NCI-H1092 (cell line): ENCODE results near the gene ZBTB20.

ENCODE experiments used
- DNase-seq: peaks from one replicate; lab custom pipeline; 2025; lab: John Stamatoyannopoulos, UW

Gene ZBTB20

GRCh38 chr3:114571363-114571762, 575.7 kb downstream of the ZBTB20 start:
- DNase-seq, result no peak

- DNase-seq, result no peak
Observed at GRCh38 chr3:114569186-114569585, 577.9 kb downstream of the ZBTB20 start.

GRCh38 chr3:114567771-114568170, 579.3 kb downstream of the ZBTB20 start:
- no peak for DNase-seq

- DNase-seq, result no peak
Observed at GRCh38 chr3:114566767-114567166, 580.3 kb downstream of the ZBTB20 start.

GRCh38 chr3:114566162-114566755, 580.8 kb downstream of the ZBTB20 start:
- DNase-seq, result no peak

GRCh38 chr3:114565216-114565615, 581.9 kb downstream of the ZBTB20 start:
- no peak for DNase-seq

- no peak for DNase-seq
Observed at GRCh38 chr3:114563720-114564119, 583.4 kb downstream of the ZBTB20 start.

GRCh38 chr3:114562557-114562956, 584.5 kb downstream of the ZBTB20 start:
- DNase-seq, result no peak

- no peak for DNase-seq
Observed at GRCh38 chr3:114558271-114558670, 588.8 kb downstream of the ZBTB20 start.

DNA sequence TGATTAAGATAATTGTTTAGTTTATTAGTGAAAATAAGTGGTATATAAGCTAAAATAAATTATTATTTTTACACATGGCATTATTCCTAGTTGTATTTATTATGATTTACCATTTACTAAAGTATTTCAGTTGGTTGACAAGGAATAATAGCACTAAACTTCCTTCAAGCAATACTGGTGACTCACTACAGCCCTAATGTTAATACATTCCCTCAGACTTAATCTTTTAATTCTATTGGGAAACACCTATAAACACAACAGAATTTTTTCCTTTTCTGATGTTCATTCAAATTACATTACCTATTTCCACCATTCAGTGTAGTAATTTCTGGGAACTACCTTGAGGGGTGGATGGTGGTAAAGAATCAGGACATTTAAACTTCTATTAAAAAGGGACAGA, 589.3 kb downstream of the ZBTB20 start:
- no peak for DNase-seq

- no peak for DNase-seq
Observed at GRCh38 chr3:114556657-114557213, 590.4 kb downstream of the ZBTB20 start.

DNA sequence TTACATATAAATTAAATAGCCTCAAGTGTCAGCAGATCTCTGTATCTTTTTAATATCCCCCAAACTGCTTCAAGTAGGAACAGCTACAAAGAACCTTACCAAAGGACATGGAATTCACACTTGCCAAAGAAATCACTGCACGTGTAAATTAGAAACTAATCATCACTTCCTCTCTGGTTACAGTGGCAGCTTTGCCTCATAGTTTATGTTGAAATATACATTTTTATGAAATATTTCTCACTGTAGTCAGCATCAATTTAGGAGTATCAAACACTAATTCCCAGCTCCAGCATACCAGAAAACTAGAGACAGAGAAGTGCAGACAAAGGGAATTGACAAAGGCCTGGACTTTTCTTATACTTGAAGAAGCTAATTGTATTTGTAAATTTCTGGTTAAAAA, 592.4 kb downstream of the ZBTB20 start:
- DNase-seq, result no peak

DNA sequence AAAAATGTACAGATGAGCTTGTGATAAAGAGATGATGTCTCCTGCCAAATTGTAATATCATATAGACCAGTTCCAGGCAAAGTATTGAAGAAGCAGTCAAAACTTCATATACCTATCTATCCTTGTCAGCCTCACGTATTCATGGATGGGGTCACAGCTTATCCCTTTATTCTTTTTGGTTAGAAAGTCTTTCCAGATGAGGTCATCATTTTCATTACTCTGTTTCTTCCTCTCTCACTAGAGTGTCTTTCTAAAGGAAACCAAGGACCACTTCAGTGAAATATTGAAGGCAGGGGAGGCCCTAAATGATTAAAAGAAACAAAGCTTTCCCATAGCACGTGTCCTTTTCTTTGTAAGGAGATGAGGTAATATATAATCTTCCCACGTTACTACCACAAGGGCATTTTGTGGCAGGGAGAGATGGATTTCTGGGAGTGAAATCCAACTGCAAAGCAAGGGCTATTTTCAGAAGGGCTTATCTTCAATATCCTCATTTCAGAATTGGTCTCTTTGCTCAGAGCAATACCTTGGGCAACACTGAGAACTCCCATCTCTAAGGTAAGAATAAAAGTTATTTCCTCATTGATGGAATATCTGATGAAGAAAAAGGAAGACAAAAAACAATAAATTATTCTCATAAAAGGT, 593.0 kb downstream of the ZBTB20 start:
- DNase-seq, result no peak

DNA sequence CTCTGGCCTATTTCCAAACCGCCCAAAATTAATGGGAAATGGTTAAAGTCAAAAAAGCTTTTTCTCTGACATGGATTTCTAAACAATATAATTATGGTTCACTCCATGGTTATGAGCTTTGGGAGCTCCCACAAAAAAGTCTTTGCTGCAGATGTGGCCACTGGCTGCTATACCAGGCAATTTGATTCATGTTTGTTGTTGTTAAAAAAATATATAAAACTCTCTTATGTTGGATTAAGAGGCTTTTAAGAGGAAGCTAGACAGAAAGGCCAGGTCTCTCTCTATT, 594.6 kb downstream of the ZBTB20 start:
- no peak for DNase-seq

DNA sequence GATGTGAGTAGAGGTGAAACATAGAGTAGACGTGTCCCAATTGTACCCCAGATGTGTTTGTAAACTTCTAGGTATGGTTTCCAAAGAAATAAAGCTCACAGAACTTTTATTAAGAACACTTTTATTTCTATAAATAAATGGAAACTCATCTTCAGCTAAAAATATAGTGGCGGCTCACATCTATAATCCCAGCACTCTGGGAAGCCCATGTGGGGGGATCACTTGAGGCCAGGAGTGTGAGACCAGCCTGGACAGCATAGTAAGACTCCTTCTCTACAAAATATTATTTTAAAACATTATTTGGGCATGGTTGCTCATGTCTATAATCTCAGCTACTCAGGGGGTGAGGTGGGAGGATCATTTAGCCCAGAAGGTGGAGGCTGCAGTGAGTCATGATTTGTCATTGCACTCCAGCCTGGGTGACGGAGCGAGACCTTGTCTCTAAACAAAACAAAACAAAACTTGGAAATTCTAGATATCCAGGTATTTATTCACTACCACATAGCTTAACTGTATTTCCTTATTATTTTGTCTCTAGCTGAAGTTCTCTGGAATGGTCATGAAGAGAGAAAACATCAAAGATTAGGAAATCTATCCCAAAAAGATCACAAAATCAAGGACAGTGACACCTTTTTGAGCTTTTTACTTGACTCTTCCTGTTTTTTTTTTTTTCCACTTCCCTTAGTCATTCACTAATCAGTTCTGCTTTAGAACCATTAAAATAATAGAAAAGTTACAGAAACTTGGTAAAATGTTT, 595.1 kb downstream of the ZBTB20 start:
- no peak for DNase-seq

- DNase-seq, result no peak
Observed at GRCh38 chr3:114550165-114550564, 596.9 kb downstream of the ZBTB20 start.

- DNase-seq, result no peak
Observed at GRCh38 chr3:114545193-114545592, 601.9 kb downstream of the ZBTB20 start.

DNA sequence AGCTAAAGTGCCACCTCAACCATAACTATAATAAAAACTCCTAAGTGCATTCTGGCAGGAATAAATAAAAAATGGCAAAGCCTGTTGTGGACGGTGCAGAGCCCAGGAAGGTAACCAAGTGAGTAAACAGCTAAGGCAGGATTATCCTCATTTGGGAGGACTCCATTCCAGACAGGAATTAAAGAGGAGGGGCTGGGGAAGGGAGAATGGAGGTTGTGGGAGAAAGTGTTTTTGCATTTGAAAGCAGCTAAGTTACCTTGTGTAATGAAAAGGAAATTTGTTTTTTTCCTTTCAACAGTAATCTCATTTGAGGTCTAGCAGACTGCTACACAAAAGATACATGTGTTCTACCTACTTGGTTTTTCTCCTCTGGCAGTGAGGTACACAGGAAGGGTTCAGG, 604.7 kb downstream of the ZBTB20 start:
- DNase-seq, result no peak

- DNase-seq, result no peak
Observed at GRCh38 chr3:114539525-114539924, 607.6 kb downstream of the ZBTB20 start.

DNA sequence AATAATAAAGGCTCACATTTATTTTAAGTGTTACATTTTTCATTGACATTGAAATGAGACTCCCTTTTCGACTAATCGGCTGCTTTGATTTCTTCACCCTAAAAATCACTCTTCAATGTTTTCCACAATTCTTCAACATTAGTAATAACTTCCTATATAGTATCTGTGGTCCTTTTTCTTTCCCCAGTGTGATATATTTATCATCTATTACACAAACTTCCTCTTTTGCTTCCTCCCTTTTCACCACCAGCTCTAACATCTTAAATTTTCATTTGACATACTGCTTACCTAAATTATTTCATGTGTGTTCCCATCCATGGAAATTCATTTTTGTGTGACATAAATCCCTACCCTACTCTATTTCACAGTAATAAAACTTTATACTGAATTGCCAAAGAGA, 608.9 kb downstream of the ZBTB20 start:
- no peak for DNase-seq

DNA sequence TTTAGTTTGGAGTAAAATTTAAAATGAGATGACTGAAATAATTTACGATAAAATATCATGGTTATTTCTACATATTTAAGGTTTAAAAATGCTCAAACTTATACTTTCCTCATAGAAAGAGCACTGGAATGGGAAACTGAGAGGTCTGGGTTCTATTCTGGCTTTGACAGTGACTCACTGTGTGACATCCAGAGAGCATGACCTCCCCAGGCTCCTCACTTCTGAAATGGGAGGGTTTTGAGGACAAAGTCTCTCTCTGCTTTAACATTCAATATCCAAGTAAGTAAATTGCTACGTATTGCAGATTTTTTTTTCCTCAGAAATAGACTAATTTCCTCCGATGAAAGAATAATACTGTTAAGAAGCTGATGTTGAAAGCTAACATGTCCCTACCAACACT, 618.6 kb downstream of the ZBTB20 start:
- no peak for DNase-seq

DNA sequence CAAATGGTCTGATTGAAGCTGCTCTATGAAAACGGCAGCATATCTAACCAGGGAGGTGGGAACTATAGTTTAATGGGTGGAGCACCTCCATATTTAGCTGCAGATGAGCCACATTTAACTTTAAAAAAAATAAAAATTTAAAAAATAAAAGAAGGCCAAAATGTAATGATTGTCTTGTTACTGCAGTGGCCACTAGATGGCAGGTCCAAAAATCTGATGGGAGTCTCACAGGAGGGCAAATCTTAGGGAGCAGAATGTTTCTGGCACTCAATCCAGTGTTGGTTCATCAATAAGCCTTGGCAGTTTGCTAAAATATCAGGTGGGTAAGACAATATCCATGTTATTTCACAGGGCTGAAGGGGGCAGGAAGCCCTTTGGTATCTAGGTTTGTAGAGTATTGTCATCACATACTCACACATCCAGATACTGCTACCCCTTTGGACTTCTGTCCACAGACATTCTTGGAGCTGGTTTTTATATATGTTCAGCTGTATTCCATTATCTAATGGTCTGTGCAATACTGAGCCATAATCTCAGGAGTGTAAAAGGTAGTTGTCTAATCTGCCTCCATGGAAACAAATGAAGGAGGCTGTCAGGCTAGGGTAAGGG, 619.9 kb downstream of the ZBTB20 start:
- no peak for DNase-seq

GRCh38 chr3:114525278-114525677, 621.8 kb downstream of the ZBTB20 start:
- DNase-seq, result no peak
